ENCODE results near the gene LGI4.

DNA sequence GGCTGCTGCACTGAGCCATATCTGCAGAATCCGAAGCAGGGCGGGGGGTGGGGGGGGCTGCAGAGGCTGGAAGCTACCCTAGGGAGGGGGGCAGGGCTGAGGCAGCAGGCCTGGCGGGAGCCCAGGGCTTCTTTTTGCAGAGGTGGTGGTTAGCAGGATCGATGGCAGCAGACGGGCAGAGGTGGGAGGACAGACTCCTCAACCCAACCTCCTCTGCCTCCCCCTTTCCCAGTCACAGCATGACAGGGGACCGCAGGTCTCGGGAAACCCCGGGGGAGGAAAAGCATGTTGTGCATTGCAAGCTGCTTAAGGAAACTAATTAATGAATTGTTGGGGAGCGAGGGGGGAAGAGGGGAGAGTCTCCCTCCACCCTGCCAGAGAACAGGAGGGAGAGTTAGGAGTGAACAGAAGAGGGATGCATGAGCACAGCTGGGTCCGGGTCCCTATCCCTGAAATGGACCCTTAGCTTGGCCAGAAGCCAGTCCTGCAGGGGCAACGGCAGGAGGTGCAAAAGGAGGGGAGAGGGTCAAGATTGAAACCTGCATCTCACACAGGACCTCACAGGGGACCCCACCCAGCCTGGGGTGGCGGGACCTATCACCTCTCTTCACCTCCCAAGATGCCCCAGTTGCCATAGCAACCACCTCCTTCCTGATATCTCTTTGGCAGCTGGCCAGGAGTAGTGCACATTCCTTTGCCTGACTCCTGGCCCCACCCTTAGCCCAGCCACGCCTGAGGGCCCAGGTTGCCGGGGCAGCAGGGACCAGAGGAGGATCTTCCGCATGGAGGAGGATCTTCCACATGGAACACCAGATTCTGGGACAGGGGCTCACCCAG lies 10.0 kb upstream of the LGI4 start:
- TF ChIP-seq, protein P1, sequence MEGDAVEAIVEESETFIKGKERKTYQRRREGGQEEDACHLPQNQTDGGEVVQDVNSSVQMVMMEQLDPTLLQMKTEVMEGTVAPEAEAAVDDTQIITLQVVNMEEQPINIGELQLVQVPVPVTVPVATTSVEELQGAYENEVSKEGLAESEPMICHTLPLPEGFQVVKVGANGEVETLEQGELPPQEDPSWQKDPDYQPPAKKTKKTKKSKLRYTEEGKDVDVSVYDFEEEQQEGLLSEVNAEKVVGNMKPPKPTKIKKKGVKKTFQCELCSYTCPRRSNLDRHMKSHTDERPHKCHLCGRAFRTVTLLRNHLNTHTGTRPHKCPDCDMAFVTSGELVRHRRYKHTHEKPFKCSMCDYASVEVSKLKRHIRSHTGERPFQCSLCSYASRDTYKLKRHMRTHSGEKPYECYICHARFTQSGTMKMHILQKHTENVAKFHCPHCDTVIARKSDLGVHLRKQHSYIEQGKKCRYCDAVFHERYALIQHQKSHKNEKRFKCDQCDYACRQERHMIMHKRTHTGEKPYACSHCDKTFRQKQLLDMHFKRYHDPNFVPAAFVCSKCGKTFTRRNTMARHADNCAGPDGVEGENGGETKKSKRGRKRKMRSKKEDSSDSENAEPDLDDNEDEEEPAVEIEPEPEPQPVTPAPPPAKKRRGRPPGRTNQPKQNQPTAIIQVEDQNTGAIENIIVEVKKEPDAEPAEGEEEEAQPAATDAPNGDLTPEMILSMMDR (IDR thresholded peaks at IDR 0.05; ENCODE audit: insufficient read depth, low read length): no peak
- no peak for TF ChIP-seq SPI1 (IDR thresholded peaks at IDR 0.05; ENCODE audit: borderline replicate concordance, low read depth)
